ENCODE measurements around the gene ERG28. TPM values are rescaled to one million over a fixed set of nuclear protein-coding genes. Genes with fewer than 3 reads are reported as not detected.

ERG28 gene
- total and polyA plus RNA-seq, 10 of the 15 experiments (the other 5 are each of a cell fraction or from before 2014, with no cell fraction given), result 15.2 to 67.0 (median 48.1) TPM

- ATAC-seq (no peak), FAIRE-seq (no peak), DNase-seq (ENCODE audit: low read depth, low spot score) (no peak)
- 59% methylated on average over 10 of the region's 10 CpGs for WGBS (ENCODE audit: insufficient coverage, insufficient replicate concordance, low lambda C conversion rate, missing lambda C conversion rate)
- intact Hi-C loops (cut with micrococcal nuclease; ENCODE audit: unreplicated experiment) (no loop called here), in situ Hi-C loops (cut with MboI) (no loop called here)
- no peak for TF ChIP-seq SP1 (IDR thresholded peaks at IDR 0.05; ENCODE audit: low read depth, low read length)
- TF ChIP-seq ATF7 (IDR thresholded peaks at IDR 0.05; ENCODE audit: low read depth), result no peak
- TF ChIP-seq YY1 (IDR thresholded peaks at IDR 0.05; ENCODE audit: low read depth, low read length), result no peak
- TF ChIP-seq MEF2A (IDR thresholded peaks at IDR 0.05; ENCODE audit: insufficient read depth, low read depth, low read length), result no peak
- no peak for TF ChIP-seq EP300 (IDR thresholded peaks at IDR 0.05; ENCODE audit: borderline replicate concordance in 1 of 2, control insufficient read depth in 1 of 2, low read depth in 2 of 2, low read length in 2 of 2)
- no peak for TF ChIP-seq ESRRA (IDR thresholded peaks at IDR 0.05; ENCODE audit: low read length)
- TF ChIP-seq ZNF207 (IDR thresholded peaks at IDR 0.05; ENCODE audit: borderline replicate concordance), result no peak
- TF ChIP-seq IRF4 (IDR thresholded peaks at IDR 0.05; ENCODE audit: low read depth, low read length), result no peak
- TF ChIP-seq RAD51 (IDR thresholded peaks at IDR 0.05), result no peak
- TF ChIP-seq ZNF24 (IDR thresholded peaks at IDR 0.05), result no peak
- TF ChIP-seq SMC3 (IDR thresholded peaks at IDR 0.05; ENCODE audit: borderline replicate concordance, low read length), result no peak
- no peak for TF ChIP-seq CUX1 (IDR thresholded peaks at IDR 0.05; ENCODE audit: insufficient replicate concordance, low read depth, low read length)
- no peak for TF ChIP-seq E2F4 (IDR thresholded peaks at IDR 0.05; ENCODE audit: low read depth, low read length)
- Histone ChIP-seq H3K9me3 (replicated peaks; ENCODE audit: control insufficient read depth, insufficient read depth, low read length) (peaks cover 15% of the 10 kb centered on the region), H4K20me1 (ENCODE audit: control insufficient read depth, insufficient read depth) (no peaks in the 10 kb centered on the region), H3K79me2 (ENCODE audit: control insufficient read depth, insufficient read depth, low read length) (no peaks in the 10 kb centered on the region), H3K4me2 (ENCODE audit: control insufficient read depth, insufficient read depth) (no peak overlapping the region), H3K27me3 (replicated peaks in 1 of 2; ENCODE audit: control insufficient read depth in 2 of 2, insufficient read depth in 2 of 2, low read length in 1 of 2) (no peaks in the 10 kb centered on the region), H3K27ac (ENCODE audit: control insufficient read depth, insufficient read depth) (no peak overlapping the region), H3K9ac (ENCODE audit: control insufficient read depth, insufficient read depth, low read length) (no peak overlapping the region), H3K4me3 (no peak overlapping the region), H3K36me3 (ENCODE audit: control insufficient read depth in 2 of 2, insufficient read depth in 2 of 2, low read length in 1 of 2) (no peaks in the 10 kb centered on the region), H3K4me1 (ENCODE audit: control insufficient read depth, insufficient read depth, low read length) (no peaks in the 10 kb centered on the region), H2AFZ (ENCODE audit: control insufficient read depth, low read depth, low read length) (no peak overlapping the region)
- ChIA-PET SMC1A (ENCODE audit: uncharacterized antibody, unreplicated experiment) (interaction anchor here (0.6 to 3.4 kb wide), 6 partner anchors 9 to 50 kb away, joined by 3 to 13 read pairs (median 4); no protein-coding TSS in a partner anchor), RAD21 (ENCODE audit: unreplicated experiment) (interaction anchor here (1.0 kb wide), 1 partner anchor 29 kb away, joined by 3 read pairs; no protein-coding TSS in a partner anchor), CTCF (interaction anchor here (2.0 to 3.2 kb wide), 4 partner anchors 12 to 49 kb away, joined by 7 to 14 read pairs (median 9); no protein-coding TSS in a partner anchor), POLR2A (interaction anchor here (1.3 kb wide), 1 partner anchor 29 kb away, joined by 3 read pairs; no protein-coding TSS in a partner anchor)
- no TSS peak for BruUV-seq (replicated peaks)
Observed at GRCh38 chr14:75605916-75606315, 54.8 kb downstream of the ERG28 start.

All from GM12878 (cell line).